Activated T-helper 1 cell treated with anti-CD3 and anti-CD28 coated beads, Interleukin-2, amount 50 U/mL, for 16 hours (primary cell): ENCODE results near the gene NUTM2G.
"Not testable (repeated sequence)": the region's sequence is repeated elsewhere in the genome, so short reads cannot be mapped to it uniquely, and the experiment has no call there.

Source experiments
- DNase-seq, 2 donors: peaks; one replicate each; pipeline ENCODE4 v3.0.0-alpha.2; 2020; ENCODE audit warnings: low read depth in 1 of 2, low spot score in 1 of 2

NUTM2G gene, protein sequence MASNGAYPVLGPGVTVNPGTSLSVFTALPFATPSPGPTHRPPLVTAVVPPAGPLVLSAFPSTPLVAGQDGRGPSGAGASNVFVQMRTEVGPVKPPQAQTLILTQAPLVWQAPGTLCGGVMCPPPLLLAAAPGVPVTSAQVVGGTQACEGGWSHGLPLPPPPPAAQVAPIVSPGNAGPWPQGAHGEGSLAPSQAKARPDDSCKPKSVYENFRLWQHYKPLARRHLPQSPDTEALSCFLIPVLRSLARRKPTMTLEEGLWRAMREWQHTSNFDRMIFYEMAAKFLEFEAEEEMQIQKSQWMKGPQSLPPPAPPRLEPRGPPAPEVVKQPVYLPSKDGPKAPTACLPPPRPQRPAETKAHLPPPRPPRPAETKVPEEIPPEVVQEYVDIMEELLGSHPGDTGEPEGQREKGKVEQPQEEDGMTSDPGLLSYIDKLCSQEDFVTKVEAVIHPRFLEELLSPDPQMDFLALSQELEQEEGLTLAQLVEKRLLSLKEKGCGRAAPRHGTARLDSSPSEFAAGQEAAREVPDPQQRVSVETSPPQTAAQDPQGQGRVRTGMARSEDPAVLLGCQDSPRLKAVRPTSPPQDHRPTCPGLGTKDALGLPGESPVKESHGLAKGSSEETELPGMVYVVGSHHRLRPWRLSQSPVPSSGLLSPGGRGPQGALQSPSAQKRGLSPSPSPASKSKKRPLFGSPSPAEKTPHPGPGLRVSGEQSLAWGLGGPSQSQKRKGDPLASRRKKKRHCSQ

DNA sequence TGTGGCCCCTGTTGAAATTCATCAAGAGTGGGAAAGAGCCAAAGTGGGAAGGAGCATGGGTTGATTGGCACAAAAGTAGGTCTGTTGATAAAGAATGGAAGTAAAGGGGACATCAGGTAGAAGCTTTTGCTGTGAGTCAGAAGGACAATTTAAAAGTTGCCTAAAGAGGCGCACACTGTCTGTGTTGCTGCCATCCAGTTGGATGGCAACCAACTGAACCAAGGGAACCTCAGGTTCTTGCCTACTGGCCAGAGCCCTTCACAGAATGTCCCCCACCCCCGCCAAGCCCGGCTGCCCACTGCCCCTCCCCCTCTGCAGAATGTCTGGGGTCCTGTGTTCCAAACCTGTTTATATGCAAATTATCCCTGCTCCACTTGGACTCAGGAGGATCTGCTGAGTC is at the start of gene NUTM2G:
Gene NUTM2G, plus strand, starts transcription at position 301 of the 400 bp plus-strand sequence. CDS start 182 bp downstream, outside the sequence.
- DNase-seq, result not testable (repeated sequence)

GRCh38 chr9:96883922-96884321 is 44.7 kb upstream of the NUTM2G start:
- DNase-seq, result no peak

DNA sequence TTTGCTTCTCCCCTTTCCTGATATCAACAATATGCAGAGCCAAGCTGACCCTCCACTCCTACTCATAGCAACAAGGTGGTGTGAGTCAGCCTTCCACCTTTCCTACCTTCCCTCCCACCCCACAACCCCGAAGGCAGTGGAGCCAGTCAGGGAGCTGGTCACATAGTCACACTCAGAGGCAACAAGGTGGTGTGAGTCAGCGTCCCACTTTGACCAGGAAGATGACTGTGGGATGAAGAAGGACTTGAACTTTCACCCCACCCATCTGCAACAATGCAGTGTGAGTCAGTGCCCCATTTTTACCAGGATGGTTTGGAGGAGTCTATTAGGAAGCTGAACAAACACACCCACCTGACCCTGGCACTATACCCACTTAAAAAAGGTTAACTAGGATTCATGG is 44.2 kb upstream of the NUTM2G start:
- DNase-seq, result no peak

DNA sequence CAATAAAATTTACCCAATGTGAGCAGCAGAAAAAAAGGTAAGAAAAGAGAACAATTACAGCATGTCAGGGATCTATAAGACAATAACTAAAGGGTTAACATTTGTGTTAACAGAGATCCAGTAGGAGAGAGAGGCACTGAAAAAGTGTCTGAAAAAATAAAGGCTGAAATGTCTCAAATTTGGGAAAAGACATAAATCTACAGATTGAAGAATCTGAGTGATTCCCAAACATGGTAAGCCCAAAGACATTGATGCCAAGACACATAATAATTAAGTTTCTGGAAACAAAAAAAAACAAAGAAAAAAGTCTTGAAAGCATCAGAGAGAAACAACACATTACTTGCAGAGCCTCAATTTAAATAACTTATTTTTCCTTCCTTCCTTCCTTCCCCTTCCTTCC is 43.2 kb upstream of the NUTM2G start:
- no peak for DNase-seq

DNA sequence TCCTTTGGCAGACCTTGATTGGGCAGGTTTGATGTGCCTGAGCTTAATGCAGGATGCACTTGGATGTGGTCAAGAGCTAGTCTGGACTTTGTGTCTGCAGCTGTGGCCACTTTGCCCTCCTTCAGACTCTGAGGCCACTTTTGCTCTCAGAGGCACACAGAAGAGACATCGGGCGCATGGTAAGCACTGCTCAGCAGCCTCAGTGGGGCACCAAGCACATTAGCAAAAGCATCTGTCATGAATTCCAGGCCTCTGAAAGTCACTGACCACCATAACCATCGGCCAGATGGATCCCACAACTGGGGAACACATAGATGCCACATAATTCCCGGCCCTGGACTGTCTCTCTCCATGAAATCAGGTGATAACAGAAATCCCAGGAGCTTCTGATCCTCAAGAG is 40.1 kb upstream of the NUTM2G start:
- no peak for DNase-seq

DNA sequence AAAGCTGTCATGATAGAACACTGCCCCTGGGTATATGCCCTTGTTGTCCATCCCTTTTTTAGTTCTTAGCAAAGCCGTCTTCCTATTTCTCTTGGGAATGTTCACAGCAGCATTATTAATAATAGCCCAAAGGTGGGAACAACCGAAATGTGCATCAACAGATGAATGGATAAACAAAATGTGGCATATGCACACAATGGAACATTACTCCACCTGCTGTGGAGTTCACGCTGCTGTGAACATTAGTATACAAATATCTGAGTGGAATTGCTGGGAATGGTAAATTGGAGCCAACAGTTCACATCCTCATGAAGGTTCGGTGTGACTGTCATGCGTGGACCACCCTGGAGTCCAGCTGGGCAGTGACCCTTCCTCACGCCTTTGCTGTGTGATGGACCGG is 36.5 kb upstream of the NUTM2G start:
- DNase-seq, result no peak

DNA sequence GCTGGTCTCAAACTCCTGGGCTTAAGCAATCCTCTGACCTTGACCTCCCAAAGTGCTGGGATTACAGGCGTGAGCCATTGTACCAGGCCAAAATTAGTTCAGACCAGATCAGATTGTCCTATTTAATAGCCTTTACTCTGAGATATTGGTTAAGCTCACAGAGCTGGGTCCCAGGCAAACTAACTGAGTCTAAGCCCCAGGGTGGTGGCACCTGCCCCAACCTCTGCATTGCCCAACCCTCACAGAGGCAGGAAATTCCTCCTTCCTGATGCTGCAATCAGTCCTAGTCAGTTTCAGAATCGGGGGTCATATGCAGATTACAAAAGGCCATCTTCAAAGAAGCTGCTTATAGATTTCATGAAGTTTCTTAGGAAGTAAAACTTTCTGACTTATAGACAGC is 28.6 kb upstream of the NUTM2G start:
- DNase-seq, result not testable (repeated sequence)

DNA sequence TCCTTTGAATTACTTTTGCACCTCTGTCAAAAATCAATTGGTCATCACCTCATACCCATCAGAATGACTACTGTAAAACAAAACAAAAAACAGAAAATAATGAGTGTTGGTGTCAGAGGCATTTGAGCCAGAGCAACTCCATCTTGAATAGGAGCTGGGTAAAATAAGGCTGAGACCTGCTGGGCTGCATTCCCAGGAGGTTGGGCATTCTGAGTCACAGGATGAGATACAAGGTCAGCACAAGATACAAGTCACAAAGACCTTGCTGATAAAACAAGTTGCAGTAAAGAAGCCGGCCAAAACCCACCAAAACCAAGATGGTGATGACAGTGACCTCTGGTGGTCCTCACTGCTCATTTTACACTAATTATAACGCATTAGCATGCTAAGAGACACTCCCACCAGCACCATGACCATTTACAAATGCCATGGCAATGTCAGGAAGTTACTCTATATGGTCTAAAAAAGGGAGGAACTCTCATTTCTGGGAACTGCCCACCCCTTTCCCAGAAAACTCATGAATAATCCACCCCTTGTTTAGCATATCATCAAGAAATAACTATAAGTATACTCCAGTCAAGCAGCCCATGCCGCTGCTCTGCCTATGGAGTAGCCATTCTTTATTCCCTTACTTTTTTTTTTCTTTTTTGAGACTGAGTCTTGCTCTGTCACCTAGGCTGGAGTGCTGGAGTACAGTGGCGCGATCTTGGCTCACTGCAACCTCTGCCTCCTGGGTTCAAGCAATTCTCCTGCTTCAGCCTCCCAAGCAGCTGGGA is 23.5 kb upstream of the NUTM2G start:
- not testable (repeated sequence) for DNase-seq

DNA sequence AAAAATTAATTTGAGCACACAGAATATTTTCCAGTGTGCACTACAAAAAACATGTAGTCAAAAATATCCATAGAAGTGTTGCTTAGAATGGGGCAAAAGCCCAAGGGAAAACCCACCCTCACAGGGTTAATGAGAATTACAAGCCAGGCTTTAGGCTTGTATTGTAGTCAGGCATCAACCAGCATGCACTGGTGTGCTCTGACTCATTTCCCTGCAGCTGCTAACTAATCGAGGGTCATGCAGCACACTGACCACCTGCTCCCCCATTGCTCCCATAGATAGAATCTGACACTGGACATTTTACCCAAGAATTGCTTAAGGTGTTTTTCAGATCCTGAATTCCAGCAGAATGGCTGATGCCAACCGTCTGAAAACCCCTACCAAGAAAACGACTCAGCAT is 20.2 kb upstream of the NUTM2G start:
- not testable (repeated sequence) for DNase-seq

- not testable (repeated sequence) for DNase-seq
These were observed 13.1 kb upstream of the NUTM2G start for GRCh38 chr9:96915539-96915938.

- not testable (repeated sequence) for DNase-seq
These were observed 12.1 kb upstream of the NUTM2G start for GRCh38 chr9:96916531-96916930.

DNA sequence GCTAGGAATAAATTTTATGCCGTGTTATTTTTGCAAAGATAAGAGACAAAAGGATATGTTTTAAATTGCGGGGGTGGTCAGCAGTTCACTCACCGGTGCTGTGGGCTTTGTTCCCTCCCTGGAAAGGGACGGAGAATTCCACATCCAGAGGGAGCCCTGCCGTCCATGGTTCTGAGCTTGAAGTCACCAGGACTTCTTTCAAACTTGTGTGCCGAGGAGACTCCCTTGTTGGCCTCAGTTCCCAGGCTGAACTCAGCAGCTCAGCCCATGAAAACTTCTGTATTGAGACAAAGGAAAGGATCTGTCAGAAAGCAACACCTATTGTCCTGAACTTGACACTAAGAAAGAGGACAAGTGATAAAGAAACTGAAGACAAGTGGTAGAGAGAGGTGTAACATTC is 10.1 kb upstream of the NUTM2G start:
- not testable (repeated sequence) for DNase-seq

- not testable (repeated sequence) for DNase-seq
These were observed 7.8 kb upstream of the NUTM2G start for GRCh38 chr9:96920803-96921202.

DNA sequence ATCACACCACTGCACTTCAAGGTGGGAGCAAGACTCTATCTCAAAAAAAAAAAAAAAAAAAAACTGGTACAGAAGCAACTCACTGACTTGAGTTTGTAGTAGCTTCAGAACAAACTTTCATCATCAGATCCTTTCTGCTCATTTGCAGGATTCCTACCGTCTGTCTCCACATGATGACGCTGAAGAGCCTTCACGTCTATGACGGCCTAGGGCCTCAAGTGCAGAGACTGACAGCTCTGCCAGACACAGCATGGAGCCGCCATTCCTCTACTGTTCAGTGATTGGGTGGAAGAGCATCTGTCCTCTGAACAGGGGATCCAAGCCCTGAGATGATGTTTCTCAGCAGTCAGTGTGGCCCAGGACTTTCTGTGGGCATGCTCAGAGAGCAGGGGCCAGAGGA is 3.1 kb upstream of the NUTM2G start:
- not testable (repeated sequence) for DNase-seq

DNA sequence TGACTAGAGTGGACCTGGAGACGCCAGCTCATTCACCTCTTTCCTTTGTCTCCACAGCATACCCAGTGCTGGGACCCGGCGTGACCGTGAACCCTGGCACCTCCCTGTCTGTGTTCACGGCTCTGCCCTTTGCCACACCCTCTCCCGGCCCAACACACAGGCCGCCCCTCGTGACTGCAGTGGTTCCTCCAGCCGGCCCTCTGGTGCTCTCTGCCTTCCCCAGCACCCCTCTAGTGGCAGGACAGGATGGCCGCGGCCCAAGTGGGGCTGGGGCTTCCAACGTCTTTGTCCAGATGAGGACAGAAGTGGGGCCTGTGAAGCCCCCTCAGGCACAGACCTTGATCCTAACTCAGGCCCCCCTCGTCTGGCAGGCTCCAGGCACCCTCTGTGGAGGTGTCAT is 3.0 kb downstream of the NUTM2G start:
- DNase-seq, result not testable (repeated sequence)

DNA sequence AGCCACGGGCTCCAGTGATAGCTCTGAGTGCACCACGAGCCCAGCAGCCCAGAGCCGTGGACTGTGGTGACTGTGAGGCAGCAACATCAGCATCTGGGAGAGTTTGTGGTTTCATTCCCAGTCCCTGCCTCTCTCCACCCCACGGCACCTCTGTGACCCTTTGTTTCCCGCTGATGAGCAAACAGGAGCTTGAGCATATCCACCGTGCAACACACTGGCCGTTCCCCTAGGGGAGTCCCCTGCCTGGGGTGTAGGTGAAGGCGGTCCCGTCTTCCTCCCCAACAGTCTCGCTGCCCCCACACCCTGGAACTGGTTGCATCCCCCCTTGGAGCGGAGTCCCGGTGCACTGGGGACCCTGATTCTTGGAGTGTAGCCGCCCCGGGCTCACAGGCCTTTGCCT is 5.5 kb downstream of the NUTM2G start:
- not testable (repeated sequence) for DNase-seq

GRCh38 chr9:96934706-96935105 is 6.1 kb downstream of the NUTM2G start:
- DNase-seq, result not testable (repeated sequence)

GRCh38 chr9:96935401-96935800 is 6.8 kb downstream of the NUTM2G start:
- DNase-seq, result not testable (repeated sequence)

DNA sequence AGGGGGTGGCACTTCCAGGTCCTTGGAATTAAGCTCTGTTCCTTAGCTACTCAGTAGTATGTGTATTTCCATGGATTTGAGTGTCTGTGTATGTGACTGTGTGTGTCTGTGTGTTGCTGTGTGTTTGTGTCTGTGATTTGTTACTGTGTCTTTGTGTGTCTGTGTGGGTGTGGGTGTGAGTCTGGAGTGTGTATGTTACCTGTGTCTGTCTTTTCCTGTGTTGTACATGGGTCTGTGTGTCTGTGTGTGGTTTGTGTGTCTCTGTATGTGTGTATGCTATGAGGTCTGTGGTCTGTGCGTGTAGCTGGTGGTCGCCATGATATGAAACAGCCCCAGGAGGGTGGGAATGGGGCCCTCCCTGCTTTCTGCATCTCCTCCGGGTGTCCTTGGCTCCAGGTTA is 8.8 kb downstream of the NUTM2G start:
- DNase-seq, result not testable (repeated sequence)

GRCh38 chr9:96938957-96939665 is 10.5 kb downstream of the NUTM2G start:
- not testable (repeated sequence) for DNase-seq

DNA sequence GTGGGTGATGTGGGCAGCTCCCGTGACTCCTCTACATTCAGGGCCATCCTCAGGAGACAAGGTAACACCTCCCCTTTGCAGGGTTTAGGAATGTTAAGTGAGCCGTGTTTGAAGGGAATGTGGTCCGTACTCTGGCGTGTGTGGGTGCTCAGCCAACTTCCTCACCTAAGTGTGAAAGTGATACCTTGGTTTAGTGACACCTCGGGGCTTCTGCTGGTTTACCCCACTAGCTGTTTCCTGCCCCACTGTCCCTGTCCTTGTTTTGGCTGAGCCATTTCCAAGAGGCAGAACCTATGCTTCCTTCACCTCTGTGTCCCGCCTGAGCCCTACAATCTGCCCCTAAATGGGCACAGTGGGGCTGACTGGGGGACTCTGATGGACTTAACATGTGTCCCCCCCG is 12.3 kb downstream of the NUTM2G start:
- not testable (repeated sequence) for DNase-seq
